Adrenal gland (tissue), 5 donors: Measurements from ENCODE around the gene CELSR2.

Experiments
- CTCF ChIP-seq, 6 experiments: fragments of 450-650 bp in 4 of 6; fragments of 200-600 bp in 2 of 6; sonication (generic) in 1 of 6; IDR thresholded peaks; 1 replicate in 5 of 6; 2 replicates in 1 of 6; pipeline versions ENCODE4 v1.5.1 to v1.8.0; 2016 to 2021; ENCODE audit warnings: antibody characterized with exemption in 6 of 6, mild to moderate bottlenecking in 2 of 6, moderate library complexity in 1 of 6
- POLR2A ChIP-seq, 2 donors: fragments of 450-650 bp; IDR thresholded peaks; one replicate each; pipeline ENCODE4 v1.6.1; 2017; ENCODE audit warnings: antibody characterized with exemption in 2 of 2, mild to moderate bottlenecking in 2 of 2, moderate library complexity in 1 of 2
- donor health status: DM: no; HTN: no; CAD: no.

- no peak for TF ChIP-seq POLR2A (IDR thresholded peaks at IDR 0.05)
- no peak for TF ChIP-seq CTCF (IDR thresholded peaks at IDR 0.05)
Observed at GRCh38 chr1:109301874-109302273, 52.5 kb downstream of the CELSR2 start.
